ENCODE results near the gene RASGRP1.

The RASGRP1 gene

GRCh38 chr15:38534691-38535090, 29.9 kb downstream of the RASGRP1 start:
- no peak for DNase-seq

- no peak for DNase-seq
Measured at GRCh38 chr15:38533926-38534325, 30.7 kb downstream of the RASGRP1 start.

- DNase-seq: no peak
Measured at GRCh38 chr15:38533416-38533915, 31.1 kb downstream of the RASGRP1 start.

GRCh38 chr15:38532728-38533127, 31.9 kb downstream of the RASGRP1 start:
- DNase-seq: no peak

GRCh38 chr15:38531509-38531908, 33.1 kb downstream of the RASGRP1 start:
- no peak for DNase-seq

GRCh38 chr15:38530113-38530512, 34.5 kb downstream of the RASGRP1 start:
- DNase-seq: no peak

- no peak for DNase-seq
Measured at GRCh38 chr15:38528294-38528693, 36.3 kb downstream of the RASGRP1 start.

- DNase-seq: no peak
Measured at GRCh38 chr15:38526158-38526557, 38.5 kb downstream of the RASGRP1 start.

- DNase-seq: no peak
Measured at GRCh38 chr15:38525489-38525888, 39.1 kb downstream of the RASGRP1 start.

- no peak for DNase-seq
Measured at GRCh38 chr15:38524156-38524555, 40.5 kb downstream of the RASGRP1 start.

GRCh38 chr15:38522922-38523321, 41.7 kb downstream of the RASGRP1 start:
- DNase-seq: no peak

- no peak for DNase-seq
Measured at GRCh38 chr15:38521316-38521715, 43.3 kb downstream of the RASGRP1 start.

GRCh38 chr15:38520035-38520434, 44.6 kb downstream of the RASGRP1 start:
- DNase-seq: no peak

GRCh38 chr15:38518084-38518483, 46.5 kb downstream of the RASGRP1 start:
- DNase-seq: no peak

GRCh38 chr15:38517312-38517975, 47.2 kb downstream of the RASGRP1 start:
- no peak for DNase-seq

GRCh38 chr15:38516626-38517025, 48.0 kb downstream of the RASGRP1 start:
- no peak for DNase-seq

- no peak for DNase-seq
Measured at GRCh38 chr15:38514601-38515000, 50.0 kb downstream of the RASGRP1 start.

GRCh38 chr15:38512901-38513300, 51.7 kb downstream of the RASGRP1 start:
- DNase-seq: no peak

- no peak for DNase-seq
Measured at GRCh38 chr15:38509152-38509551, 55.5 kb downstream of the RASGRP1 start.

- DNase-seq: no peak
Measured at GRCh38 chr15:38508647-38509046, 56.0 kb downstream of the RASGRP1 start.

GRCh38 chr15:38507570-38507969, 57.0 kb downstream of the RASGRP1 start:
- no peak for DNase-seq

GRCh38 chr15:38506997-38507396, 57.6 kb downstream of the RASGRP1 start:
- no peak for DNase-seq

GRCh38 chr15:38504680-38505467, 59.7 kb downstream of the RASGRP1 start:
- no peak for DNase-seq

GRCh38 chr15:38503496-38503895, 61.1 kb downstream of the RASGRP1 start:
- no peak for DNase-seq

Measured in activated CD4-positive, CD25-positive, alpha-beta regulatory T cell (primary cell).